ENCODE data around the gene PDE6H.

Gene PDE6H

GRCh38 chr12:14999695-15000365, 27.0 kb downstream of the PDE6H start:
- DNase-seq (ENCODE audit: low read depth in 1 of 2, low spot score in 1 of 2) = no peak

- no peak for DNase-seq (ENCODE audit: low read depth in 1 of 2, low spot score in 1 of 2)
These were observed 27.7 kb downstream of the PDE6H start for GRCh38 chr12:15000575-15000974.

- no peak for DNase-seq (ENCODE audit: low read depth in 1 of 2, low spot score in 1 of 2)
These were observed 29.0 kb downstream of the PDE6H start for GRCh38 chr12:15001733-15002382.

- no peak for DNase-seq (ENCODE audit: low read depth in 1 of 2, low spot score in 1 of 2)
These were observed 31.6 kb downstream of the PDE6H start for GRCh38 chr12:15004421-15004820.

GRCh38 chr12:15005064-15005463, 32.2 kb downstream of the PDE6H start:
- no peak for DNase-seq (ENCODE audit: low read depth in 1 of 2, low spot score in 1 of 2)

DNA sequence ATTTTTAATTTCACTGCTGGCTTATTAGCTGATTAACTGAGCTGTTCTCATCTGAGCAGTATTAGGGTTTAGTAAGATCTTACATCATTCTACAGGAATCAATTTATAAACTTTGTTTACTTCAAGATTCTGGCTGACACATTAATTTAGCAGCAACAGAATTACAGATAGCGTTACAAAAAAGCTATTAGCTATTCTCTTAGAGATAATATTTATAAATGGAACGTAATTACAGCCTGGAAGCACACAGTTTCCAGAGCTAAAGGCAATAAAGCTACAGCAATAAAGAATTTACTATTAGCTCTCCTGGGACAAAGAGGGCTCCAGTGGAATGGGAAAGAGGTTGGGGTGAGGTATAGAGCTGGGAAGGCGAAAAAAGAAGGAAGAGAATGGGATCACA, 34.7 kb downstream of the PDE6H start:
- no peak for DNase-seq (ENCODE audit: low read depth in 1 of 2, low spot score in 1 of 2)

- no peak for DNase-seq (ENCODE audit: low read depth in 1 of 2, low spot score in 1 of 2)
These were observed 38.3 kb downstream of the PDE6H start for GRCh38 chr12:15011162-15011561.

GRCh38 chr12:15013634-15014179, 40.9 kb downstream of the PDE6H start:
- DNase-seq (ENCODE audit: low read depth in 1 of 2, low spot score in 1 of 2) = no peak

GRCh38 chr12:15014708-15015107, 41.9 kb downstream of the PDE6H start:
- DNase-seq (ENCODE audit: low read depth in 1 of 2, low spot score in 1 of 2) = no peak

GRCh38 chr12:15015121-15015520, 42.3 kb downstream of the PDE6H start:
- DNase-seq (ENCODE audit: low read depth in 1 of 2, low spot score in 1 of 2) = no peak

- no peak for DNase-seq (ENCODE audit: low read depth in 1 of 2, low spot score in 1 of 2)
These were observed 47.3 kb downstream of the PDE6H start for GRCh38 chr12:15020156-15020555.
